LNCAP (cell line): ENCODE measurements around the gene C16orf54.

ENCODE experiments used
- TF ChIP-seq, protein P1 (sequence below): fragments of 450-650 bp; IDR thresholded peaks from 2 replicates; pipeline ENCODE4 v1.5.1; 2017; ENCODE audit warnings: mild to moderate bottlenecking

C16orf54 gene

DNA sequence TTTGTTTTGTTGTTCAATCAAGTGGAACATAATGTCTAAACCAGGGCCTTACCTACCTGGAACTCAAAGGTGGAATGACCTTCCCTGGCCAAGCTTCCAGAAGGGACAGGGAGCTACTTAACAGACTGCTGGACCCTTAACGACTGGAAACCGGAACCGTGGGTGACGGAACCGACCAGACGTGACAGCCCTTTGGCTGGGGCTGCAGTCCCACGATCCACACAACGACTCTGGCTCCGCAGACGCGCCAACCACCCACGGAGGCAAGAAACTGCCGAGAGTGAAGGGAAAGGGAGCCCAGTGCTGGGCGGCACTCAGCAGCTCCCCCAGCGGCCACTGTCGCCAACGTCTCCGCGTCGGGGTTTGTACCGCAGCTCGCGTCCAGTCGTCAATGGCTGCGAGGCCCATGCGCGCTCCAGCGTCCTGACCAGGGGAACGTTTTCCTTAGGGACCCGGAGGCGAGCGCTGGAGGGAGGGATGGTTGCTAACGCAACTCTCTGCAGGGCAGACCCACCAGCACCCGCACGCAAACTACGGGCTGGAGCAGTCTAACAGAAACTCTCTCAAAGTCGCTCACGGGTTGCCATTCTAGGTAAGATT is 39.2 kb upstream of the C16orf54 start:
- TF ChIP-seq, protein P1, sequence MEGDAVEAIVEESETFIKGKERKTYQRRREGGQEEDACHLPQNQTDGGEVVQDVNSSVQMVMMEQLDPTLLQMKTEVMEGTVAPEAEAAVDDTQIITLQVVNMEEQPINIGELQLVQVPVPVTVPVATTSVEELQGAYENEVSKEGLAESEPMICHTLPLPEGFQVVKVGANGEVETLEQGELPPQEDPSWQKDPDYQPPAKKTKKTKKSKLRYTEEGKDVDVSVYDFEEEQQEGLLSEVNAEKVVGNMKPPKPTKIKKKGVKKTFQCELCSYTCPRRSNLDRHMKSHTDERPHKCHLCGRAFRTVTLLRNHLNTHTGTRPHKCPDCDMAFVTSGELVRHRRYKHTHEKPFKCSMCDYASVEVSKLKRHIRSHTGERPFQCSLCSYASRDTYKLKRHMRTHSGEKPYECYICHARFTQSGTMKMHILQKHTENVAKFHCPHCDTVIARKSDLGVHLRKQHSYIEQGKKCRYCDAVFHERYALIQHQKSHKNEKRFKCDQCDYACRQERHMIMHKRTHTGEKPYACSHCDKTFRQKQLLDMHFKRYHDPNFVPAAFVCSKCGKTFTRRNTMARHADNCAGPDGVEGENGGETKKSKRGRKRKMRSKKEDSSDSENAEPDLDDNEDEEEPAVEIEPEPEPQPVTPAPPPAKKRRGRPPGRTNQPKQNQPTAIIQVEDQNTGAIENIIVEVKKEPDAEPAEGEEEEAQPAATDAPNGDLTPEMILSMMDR: no peak

DNA sequence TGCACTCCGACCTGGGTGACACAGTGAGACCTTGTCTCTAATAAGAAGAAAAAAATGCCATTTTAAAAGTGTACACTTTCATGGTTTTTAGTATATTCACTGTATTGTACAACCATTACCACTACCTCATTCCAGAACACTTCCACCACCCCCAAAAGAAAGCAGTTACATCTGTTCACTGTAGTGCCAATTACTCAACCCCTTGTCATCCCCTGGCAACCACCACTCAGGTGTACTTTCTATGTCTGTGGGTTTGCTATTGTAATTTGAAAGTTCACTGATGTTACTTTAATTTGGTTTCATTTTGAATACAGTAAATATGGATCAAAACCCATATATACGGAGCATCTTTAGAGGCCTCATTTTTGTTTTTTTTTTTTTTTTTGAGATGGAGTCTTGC is 38.4 kb upstream of the C16orf54 start:
- TF ChIP-seq, protein P1: no peak

DNA sequence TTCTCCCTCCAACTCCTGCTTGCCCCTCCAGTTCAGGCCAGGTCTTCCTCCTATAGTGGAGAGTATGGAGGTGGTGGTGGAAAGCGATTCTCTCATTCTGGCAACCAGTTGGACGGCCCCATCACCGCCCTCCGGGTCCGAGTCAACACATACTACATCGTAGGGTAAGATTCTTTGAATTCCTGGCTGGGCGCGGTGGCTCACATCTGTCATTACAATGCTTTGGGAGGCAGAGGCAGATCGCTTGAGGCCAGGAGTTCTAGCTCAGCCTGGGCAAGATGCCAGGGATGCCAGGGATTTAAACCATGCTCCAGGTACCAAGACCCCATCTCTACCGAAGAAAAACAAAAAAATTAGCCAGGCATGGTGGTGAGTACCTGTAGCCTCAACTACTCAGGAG is 33.7 kb upstream of the C16orf54 start:
- TF ChIP-seq, protein P1: no peak

DNA sequence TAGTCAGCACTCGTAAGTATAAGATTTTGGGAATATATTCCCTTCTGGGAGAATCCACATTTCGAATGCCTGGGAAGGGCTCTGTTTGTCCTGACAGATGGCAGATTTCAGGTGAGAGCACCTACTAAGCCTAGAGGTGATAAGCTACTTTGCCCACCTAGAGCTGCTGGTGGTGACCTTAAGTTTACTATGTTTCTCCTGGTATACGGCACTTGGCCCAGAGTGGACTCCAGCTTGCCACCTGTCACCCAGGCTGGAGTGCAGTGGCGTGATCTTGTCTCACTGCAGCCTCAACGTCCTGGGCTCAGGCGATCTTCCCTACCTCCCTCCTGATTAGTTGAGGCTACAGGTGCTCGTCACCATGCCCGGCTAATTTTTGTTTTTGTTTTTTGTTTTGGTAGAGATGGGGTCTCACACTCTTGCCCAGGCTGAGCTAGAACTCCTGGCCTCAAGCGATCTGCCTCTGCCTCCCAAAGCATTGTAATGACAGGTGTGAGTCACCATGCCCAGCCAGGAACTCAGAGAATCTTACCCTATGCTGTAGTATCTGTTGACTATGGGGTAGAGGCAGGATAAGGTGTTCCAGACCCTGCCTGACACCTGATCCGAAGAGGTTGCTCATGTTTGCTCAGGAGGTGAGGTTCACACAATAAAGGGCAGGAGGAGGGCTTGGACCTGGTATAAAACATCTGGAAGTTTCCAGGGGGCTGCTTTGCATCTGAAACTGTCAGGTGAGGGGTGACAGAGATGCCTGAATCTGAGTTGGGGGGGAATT is 32.0 kb upstream of the C16orf54 start, which contains the start of gene ZG16:
ZG16 (plus strand) TSS at position 681 of the 775 bp plus-strand sequence. CDS start 1,011 bp downstream, outside the sequence.
- TF ChIP-seq, protein P1: no peak

DNA sequence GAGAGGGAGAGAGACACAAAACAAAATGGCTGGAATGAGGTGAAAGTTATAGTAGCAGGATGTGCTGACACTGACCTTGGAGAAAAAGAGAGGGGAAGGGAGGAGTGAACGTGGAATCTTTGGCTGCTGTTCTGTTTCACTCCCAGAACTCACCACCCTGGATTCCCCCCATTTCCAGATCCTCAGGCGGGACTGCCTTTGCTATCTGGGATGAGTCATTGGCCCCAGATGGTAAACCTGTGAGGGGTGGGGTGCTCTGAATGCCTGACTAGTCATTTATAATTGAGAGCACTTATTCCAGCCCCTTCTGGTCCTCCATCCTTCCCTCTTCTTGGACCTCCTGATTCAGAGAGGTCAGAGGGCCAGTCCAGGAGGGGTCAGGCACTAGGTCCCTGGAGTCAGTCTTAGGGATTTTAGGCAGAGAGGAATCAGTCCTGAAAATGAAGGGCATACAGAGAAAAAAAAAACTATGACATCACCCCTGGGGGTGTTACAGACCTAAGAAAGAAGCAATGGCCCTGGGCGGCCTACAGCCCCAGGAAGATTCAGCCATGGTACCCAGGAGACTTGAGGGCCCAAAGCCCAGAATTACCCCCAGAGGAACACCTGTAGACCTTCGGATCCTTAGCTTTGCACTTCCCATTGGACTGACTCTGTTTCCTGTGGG is 30.1 kb upstream of the C16orf54 start:
- TF ChIP-seq, protein P1: no peak

DNA sequence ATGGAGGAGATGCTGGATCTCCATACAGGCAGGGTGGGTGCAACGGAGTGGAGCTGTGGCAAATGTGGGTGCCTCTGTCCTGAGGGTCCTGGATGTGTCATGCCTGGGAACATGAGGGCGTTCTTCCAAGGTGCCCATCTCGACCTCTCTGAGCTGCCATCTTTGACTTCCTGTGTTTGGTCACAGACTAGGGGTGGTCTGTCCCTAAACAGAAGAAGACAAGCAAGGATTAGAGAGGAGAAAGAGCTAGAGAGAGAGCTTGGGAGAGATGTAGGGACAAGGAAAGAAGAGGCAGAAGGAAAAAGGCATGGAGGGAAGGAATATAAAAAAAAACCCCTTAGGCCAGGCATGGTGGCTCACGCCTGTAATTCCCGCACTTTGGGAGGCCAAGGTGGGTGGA is 28.9 kb upstream of the C16orf54 start:
- TF ChIP-seq, protein P1: no peak

DNA sequence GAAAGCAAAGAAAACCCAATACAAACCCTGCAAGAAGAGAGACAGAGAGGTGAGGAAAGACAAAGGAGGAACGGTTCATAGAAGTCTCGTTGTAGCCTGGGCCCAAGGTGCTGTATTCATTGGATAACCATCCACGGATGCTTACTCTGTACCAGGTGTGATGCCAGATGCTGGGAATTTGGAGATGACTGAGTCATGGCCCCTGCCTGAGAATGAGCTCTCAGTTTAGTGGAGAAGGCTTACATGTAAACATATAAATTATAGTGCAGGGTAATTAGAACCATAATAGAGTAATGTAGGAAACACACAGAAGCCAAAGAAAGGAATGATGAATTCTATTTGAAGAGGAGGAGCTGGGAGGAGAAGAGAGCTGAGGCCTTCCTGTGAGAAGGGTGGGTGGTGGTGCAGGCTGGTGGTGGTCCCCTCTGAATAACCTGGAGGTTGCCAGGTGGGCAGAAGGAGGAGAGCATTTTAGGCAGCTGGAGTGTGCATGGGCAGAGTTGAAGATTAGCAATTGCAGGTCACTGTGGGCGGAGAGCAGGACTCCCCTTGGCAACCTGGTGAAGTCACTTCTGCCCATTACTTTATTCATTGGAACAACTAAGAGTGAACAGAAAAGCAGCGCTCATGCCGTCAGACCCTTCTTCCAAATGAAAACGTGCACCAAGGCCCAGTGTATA is 24.6 kb upstream of the C16orf54 start:
- TF ChIP-seq, protein P1: no peak
